Right lobe of liver (tissue), 4 donors: ENCODE data around the gene EFNA5.

Experiments
- POLR2A ChIP-seq: fragments of 450-650 bp; IDR thresholded peaks from one replicate; pipeline ENCODE4 v1.6.1; 2017; ENCODE audit warnings: antibody characterized with exemption, mild to moderate bottlenecking
- TF ChIP-seq, protein P1 (sequence below), 4 donors: fragments of 200-600 bp in 3 of 4; fragments of 450-650 bp in 1 of 4; IDR thresholded peaks; one replicate each; pipeline versions ENCODE4 v1.5.1 to v1.8.0; 2016 to 2022; ENCODE audit warnings: antibody characterized with exemption in 4 of 4, mild to moderate bottlenecking in 2 of 4
- donor health status: DM: no; HTN: no; CAD: no.
- donor health status: DM: no; HTN: no; CAD: no.
- donor health status: DM: no; HTN: yes; CAD: no.

DNA sequence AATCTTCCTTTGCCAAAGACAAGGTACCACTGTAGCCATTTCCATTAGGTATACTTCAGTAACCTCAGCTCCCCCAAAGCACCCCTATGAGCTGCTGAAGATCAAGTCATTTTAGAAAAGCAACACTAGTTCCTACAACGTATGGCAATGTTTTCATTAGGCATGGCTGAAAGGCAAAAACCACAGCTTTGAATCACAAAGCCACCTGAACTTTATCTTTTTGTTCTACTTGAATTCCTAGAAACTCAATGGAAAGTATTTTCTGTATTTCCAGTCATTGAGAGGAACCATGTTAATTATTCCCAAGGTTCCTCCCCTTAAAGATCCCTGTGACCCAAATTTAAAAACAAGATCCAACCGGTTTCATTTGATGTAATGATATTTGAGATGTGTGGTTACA, 152.1 kb downstream of the EFNA5 start:
- TF ChIP-seq POLR2A, result no peak
- TF ChIP-seq, protein P1, sequence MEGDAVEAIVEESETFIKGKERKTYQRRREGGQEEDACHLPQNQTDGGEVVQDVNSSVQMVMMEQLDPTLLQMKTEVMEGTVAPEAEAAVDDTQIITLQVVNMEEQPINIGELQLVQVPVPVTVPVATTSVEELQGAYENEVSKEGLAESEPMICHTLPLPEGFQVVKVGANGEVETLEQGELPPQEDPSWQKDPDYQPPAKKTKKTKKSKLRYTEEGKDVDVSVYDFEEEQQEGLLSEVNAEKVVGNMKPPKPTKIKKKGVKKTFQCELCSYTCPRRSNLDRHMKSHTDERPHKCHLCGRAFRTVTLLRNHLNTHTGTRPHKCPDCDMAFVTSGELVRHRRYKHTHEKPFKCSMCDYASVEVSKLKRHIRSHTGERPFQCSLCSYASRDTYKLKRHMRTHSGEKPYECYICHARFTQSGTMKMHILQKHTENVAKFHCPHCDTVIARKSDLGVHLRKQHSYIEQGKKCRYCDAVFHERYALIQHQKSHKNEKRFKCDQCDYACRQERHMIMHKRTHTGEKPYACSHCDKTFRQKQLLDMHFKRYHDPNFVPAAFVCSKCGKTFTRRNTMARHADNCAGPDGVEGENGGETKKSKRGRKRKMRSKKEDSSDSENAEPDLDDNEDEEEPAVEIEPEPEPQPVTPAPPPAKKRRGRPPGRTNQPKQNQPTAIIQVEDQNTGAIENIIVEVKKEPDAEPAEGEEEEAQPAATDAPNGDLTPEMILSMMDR (IDR thresholded peaks at IDR 0.05), result no peak
